ENCODE data around the gene GNB2.
"Not testable (repeated sequence)": the region's sequence is repeated elsewhere in the genome, so short reads cannot be mapped to it uniquely, and the experiment has no call there.

The GNB2 gene

DNA sequence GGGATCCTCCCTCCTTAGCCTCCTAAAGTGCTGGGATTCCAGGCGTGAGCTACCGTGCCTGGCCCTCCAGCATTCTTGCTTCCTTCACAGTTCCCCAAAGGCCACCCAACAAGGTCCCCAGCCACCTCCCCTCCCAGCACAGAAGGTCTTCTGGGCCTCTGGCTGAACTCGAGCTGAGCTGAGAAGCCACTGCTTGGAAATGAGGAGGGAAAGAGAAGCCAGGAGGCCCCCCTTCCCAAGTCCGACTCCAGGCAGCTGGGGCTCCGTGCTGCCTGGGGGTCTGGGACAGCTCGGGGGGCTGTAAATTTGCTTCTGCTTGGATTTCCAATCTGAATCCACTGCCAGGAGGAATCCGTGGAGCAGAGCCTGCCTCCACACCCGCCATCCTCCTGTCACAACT lies 41.2 kb downstream of the GNB2 start:
- in situ Hi-C loops (cut with MboI; ENCODE audit: low sequenced_read_pairs, unreplicated experiment): no loop called here

GRCh38 chr7:100717073-100717472 lies 43.5 kb downstream of the GNB2 start:
- DNase-seq (ENCODE audit: low spot score); in situ Hi-C loops (cut with MboI; ENCODE audit: low sequenced_read_pairs, unreplicated experiment): not testable (repeated sequence)

More for the DNA sequence above, 41.2 kb downstream of the GNB2 start:
- TF ChIP-seq, protein P1, sequence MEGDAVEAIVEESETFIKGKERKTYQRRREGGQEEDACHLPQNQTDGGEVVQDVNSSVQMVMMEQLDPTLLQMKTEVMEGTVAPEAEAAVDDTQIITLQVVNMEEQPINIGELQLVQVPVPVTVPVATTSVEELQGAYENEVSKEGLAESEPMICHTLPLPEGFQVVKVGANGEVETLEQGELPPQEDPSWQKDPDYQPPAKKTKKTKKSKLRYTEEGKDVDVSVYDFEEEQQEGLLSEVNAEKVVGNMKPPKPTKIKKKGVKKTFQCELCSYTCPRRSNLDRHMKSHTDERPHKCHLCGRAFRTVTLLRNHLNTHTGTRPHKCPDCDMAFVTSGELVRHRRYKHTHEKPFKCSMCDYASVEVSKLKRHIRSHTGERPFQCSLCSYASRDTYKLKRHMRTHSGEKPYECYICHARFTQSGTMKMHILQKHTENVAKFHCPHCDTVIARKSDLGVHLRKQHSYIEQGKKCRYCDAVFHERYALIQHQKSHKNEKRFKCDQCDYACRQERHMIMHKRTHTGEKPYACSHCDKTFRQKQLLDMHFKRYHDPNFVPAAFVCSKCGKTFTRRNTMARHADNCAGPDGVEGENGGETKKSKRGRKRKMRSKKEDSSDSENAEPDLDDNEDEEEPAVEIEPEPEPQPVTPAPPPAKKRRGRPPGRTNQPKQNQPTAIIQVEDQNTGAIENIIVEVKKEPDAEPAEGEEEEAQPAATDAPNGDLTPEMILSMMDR (IDR thresholded peaks at IDR 0.05; ENCODE audit: borderline replicate concordance, control extremely low read depth, extremely low read depth, insufficient read depth, missing control alignments): no peak
- DNase-seq (ENCODE audit: low spot score): no peak

DNA sequence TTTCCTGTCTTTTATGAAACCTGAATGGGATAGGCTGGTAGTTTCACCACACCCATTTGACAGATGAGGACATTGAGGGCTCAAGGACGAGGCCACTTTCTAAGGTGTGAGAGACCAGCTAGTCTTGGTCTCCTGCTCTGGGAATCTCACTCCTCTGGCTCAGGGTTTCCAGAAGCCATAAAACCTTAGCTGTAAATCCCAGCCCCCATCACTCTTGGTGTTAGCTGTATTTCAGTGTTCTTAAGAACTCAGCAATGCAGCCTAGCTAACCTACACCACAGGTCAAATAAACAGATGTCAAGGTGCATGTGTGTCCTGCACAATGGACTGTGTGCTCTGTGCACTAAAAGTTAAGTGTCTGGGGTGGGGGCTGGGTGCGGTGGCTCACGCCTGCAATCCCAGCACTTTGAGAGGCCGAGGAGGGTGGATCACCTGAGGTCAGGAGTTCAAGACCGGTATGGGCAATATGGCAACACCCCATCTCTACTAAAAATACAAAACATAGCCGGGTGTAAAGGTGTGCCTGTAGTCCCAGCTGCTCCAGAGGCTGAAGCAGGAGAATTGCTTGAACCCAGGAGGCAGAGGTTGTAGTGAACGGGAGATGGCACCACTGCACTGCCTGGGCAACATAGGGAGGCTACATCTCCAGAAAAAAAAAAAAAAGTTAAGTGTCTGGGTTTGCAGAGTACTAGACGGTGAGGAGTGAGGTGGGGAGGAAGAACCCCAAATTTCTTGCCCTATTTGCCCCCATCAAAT lies 46.2 kb downstream of the GNB2 start:
- TF ChIP-seq, protein P1 (IDR thresholded peaks at IDR 0.05; ENCODE audit: borderline replicate concordance, control extremely low read depth, extremely low read depth, insufficient read depth, missing control alignments): no peak
- DNase-seq (ENCODE audit: low spot score): no peak
- in situ Hi-C loops (cut with MboI; ENCODE audit: low sequenced_read_pairs, unreplicated experiment): no loop called here

- DNase-seq (ENCODE audit: low spot score): no peak
- TF ChIP-seq, protein P1 (IDR thresholded peaks at IDR 0.05; ENCODE audit: borderline replicate concordance, control extremely low read depth, extremely low read depth, insufficient read depth, missing control alignments): no peak
- in situ Hi-C loops (cut with MboI; ENCODE audit: low sequenced_read_pairs, unreplicated experiment): no loop called here
Measured at GRCh38 chr7:100720279-100720670, 46.7 kb downstream of the GNB2 start, which contains the start of gene EPO. Gene EPO (plus strand): TSS chr7:100720468. CDS start chr7:100720981, 513 bp downstream.

DNA sequence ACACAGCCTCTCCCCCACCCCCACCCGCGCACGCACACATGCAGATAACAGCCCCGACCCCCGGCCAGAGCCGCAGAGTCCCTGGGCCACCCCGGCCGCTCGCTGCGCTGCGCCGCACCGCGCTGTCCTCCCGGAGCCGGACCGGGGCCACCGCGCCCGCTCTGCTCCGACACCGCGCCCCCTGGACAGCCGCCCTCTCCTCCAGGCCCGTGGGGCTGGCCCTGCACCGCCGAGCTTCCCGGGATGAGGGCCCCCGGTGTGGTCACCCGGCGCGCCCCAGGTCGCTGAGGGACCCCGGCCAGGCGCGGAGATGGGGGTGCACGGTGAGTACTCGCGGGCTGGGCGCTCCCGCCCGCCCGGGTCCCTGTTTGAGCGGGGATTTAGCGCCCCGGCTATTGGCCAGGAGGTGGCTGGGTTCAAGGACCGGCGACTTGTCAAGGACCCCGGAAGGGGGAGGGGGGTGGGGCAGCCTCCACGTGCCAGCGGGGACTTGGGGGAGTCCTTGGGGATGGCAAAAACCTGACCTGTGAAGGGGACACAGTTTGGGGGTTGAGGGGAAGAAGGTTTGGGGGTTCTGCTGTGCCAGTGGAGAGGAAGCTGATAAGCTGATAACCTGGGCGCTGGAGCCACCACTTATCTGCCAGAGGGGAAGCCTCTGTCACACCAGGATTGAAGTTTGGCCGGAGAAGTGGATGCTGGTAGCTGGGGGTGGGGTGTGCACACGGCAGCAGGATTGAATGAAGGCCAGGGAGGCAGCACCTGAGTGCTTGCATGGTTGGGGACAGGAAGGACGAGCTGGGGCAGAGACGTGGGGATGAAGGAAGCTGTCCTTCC lies 47.3 kb downstream of the GNB2 start:
- DNase-seq (ENCODE audit: low spot score): no peak
- TF ChIP-seq, protein P1 (IDR thresholded peaks at IDR 0.05; ENCODE audit: borderline replicate concordance, control extremely low read depth, extremely low read depth, insufficient read depth, missing control alignments): no peak
- in situ Hi-C loops (cut with MboI; ENCODE audit: low sequenced_read_pairs, unreplicated experiment): no loop called here

DNA sequence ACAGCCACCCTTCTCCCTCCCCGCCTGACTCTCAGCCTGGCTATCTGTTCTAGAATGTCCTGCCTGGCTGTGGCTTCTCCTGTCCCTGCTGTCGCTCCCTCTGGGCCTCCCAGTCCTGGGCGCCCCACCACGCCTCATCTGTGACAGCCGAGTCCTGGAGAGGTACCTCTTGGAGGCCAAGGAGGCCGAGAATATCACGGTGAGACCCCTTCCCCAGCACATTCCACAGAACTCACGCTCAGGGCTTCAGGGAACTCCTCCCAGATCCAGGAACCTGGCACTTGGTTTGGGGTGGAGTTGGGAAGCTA lies 47.9 kb downstream of the GNB2 start:
- in situ Hi-C loops (cut with MboI; ENCODE audit: low sequenced_read_pairs, unreplicated experiment): no loop called here
- TF ChIP-seq, protein P1 (IDR thresholded peaks at IDR 0.05; ENCODE audit: borderline replicate concordance, control extremely low read depth, extremely low read depth, insufficient read depth, missing control alignments): no peak
- no peak for DNase-seq (ENCODE audit: low spot score)

All from GM13976 (cell line).